Gastrocnemius medialis (tissue), 4 donors: Measurements from ENCODE around the gene ATP6V0E1. TPM values are rescaled to one million over a fixed set of nuclear protein-coding genes. Genes with fewer than 3 reads are reported as not detected.
A peak's percentile ranks its signal among the peaks of the same experiment; 100 is the strongest.

Source experiments
- ATAC-seq, 2 donors: fragments of 150-250 bp; one replicate each; pipeline ENCODE4 v1.9.1; 2016
- DNase-seq, 2 donors: peaks; one replicate each; pipeline ENCODE4 v3.0.0-alpha.2; 2019
- H3K27ac ChIP-seq, 4 donors: fragments of 200-600 bp; sonication (generic); 1 replicate in 1 of 4; 2 replicates in 3 of 4; pipeline ENCODE4 v1.5.1; 2016 to 2018; ENCODE audit warnings: mild to moderate bottlenecking in 2 of 4, moderate library complexity in 1 of 4
- H3K27me3 ChIP-seq, 3 donors: fragments of 200-600 bp; sonication (generic) in 2 of 3; 1 replicate in 1 of 3; 2 replicates in 2 of 3; pipeline versions ENCODE4 v1.5.1 to v1.6.0; 2016 to 2019; ENCODE audit warnings: mild to moderate bottlenecking in 1 of 3, moderate library complexity in 1 of 3
- H3K36me3 ChIP-seq, 2 donors: fragments of 200-600 bp; sonication (generic) in 1 of 2; one replicate each; pipeline ENCODE4 v1.5.1; 2017 to 2018
- H3K4me1 ChIP-seq, 2 donors: fragments of 200-600 bp; sonication (generic) in 1 of 2; one replicate each; pipeline ENCODE4 v1.5.1; 2016 to 2017; ENCODE audit warnings: mild to moderate bottlenecking in 2 of 2
- H3K4me3 ChIP-seq, 4 donors: fragments of 200-600 bp; sonication (generic) in 3 of 4; 1 replicate in 1 of 4; 2 replicates in 3 of 4; pipeline ENCODE4 v1.5.1; 2016 to 2019; ENCODE audit warnings: mild to moderate bottlenecking in 2 of 4
- H3K9me3 ChIP-seq, 3 donors: fragments of 200-600 bp; sonication (generic) in 2 of 3; 1 replicate in 1 of 3; 2 replicates in 2 of 3; pipeline ENCODE4 v1.5.1; 2016 to 2019
- CTCF ChIP-seq, 5 experiments: fragments of 450-650 bp in 3 of 5; fragments of 200-600 bp in 2 of 5; sonication (generic) in 2 of 5; IDR thresholded peaks in 4 of 5; conservative IDR thresholded peaks in 1 of 5; 1 replicate in 4 of 5; 2 replicates in 1 of 5; pipeline ENCODE4 v1.5.1; 2016 to 2019; ENCODE audit warnings: antibody characterized with exemption in 5 of 5, mild to moderate bottlenecking in 3 of 5, moderate library complexity in 3 of 5
- POLR2A ChIP-seq, 2 donors: fragments of 450-650 bp; IDR thresholded peaks; one replicate each; pipeline ENCODE4 v1.6.1; 2017; ENCODE audit warnings: antibody characterized with exemption in 2 of 2, mild to moderate bottlenecking in 2 of 2, moderate library complexity in 2 of 2
- in situ Hi-C, 4 donors: fragments of 200-750 bp; cut with MboI; loops; one replicate each; pipeline versions ENCODE4 v1.15.0 to v1.8.0; 2017; ENCODE audit warnings: low sequenced_read_pairs in 4 of 4
- intact Hi-C: fragments of 100-400 bp; cut with DNase I; formaldehyde crosslinking; loops from one replicate; pipeline ENCODE4 v1.15.1; 2023; ENCODE audit warnings: low total_unique reads
- total RNA-seq, 4 donors: library from RNA; depleted of rRNA; stranded (reverse); fragments of >200 nt; gene quantifications; one replicate each; pipeline versions ENCODE4 v1.1.0 to v1.2.3, GENCODE V29; 2016

The ATP6V0E1 gene
- total RNA-seq: 100 to 1,000 TPM; 101 to 183 (median 164) TPM

- peak; percentile 98 for TF ChIP-seq POLR2A (IDR thresholded peaks at IDR 0.05)
- TF ChIP-seq CTCF (IDR thresholded peaks at IDR 0.05 in 4 of 5, conservative IDR thresholded peaks at IDR 0.05 in 1 of 5): no peak
- peak; percentile 92 for ATAC-seq
- DNase-seq: peak; percentile 96
- intact Hi-C loops: loop anchor here (1.0 to 2.0 kb wide), 4 partner anchors 19 to 161 kb away; partner anchors contain the start of genes BNIP1, CREBRF and RPL26L1
- Histone ChIP-seq H3K4me3 (peak within 1 kb of the TSS; percentile 79 to 91 (median 82)), H3K4me1 (peaks cover 8 to 23% of the 10 kb centered on the region in 2 donors), H3K27ac (peak within 1 kb of the TSS; percentile 95 to 98 (median 96)), H3K27me3 (no peaks in the 10 kb centered on the region), H3K36me3 (peaks cover 0 to 29% of the 10 kb centered on the region in 2 donors), H3K9me3 (no peaks in the 10 kb centered on the region)
- in situ Hi-C loops: loop anchor here (5.0 to 25.0 kb wide), 4 partner anchors 71 to 161 kb away; partner anchors contain the start of genes BNIP1 (in 4 of the 4) and CREBRF (in 3 of the 4)
Observed at GRCh38 chr5:172983542-172984243, at the start of gene ATP6V0E1. Gene ATP6V0E1 (plus strand): TSS chr5:172983771. CDS start chr5:172983861, 90 bp downstream.

GRCh38 chr5:172935096-172935495 lies 48.5 kb upstream of the ATP6V0E1 start:
- H3K27me3 ChIP-seq: no peaks in the 10 kb centered on the region
- ATAC-seq (no peak), DNase-seq (no peak)
- H3K4me3 ChIP-seq: no peak overlapping the region
- no peaks in the 10 kb centered on the region for H3K9me3 ChIP-seq
- TF ChIP-seq POLR2A (IDR thresholded peaks at IDR 0.05) (no peak), CTCF (IDR thresholded peaks at IDR 0.05 in 4 of 5, conservative IDR thresholded peaks at IDR 0.05 in 1 of 5) (no peak)
- intact Hi-C loops: loop anchor here (10.0 kb wide), 1 partner anchor 470 kb away; no protein-coding TSS in a partner anchor
- peaks cover 10 to 12% of the 10 kb centered on the region in 2 donors for H3K4me1 ChIP-seq
- no peak overlapping the region for H3K27ac ChIP-seq
- in situ Hi-C loops: loop anchor here in 2 of 4 donors (25.0 kb wide), 1 partner anchor 473 kb away; the partner anchor contains the start of gene SH3PXD2B (in 2 of the 2)
- peaks cover 0 to 29% of the 10 kb centered on the region in 2 donors for H3K36me3 ChIP-seq

- no peaks in the 10 kb centered on the region for H3K27me3 ChIP-seq
- peaks cover 4 to 7% of the 10 kb centered on the region in 2 donors for H3K4me1 ChIP-seq
- no peaks in the 10 kb centered on the region for H3K9me3 ChIP-seq
- in situ Hi-C loops: loop anchor here in 2 of 4 donors (25.0 kb wide), 1 partner anchor 474 kb away; the partner anchor contains the start of gene SH3PXD2B (in 2 of the 2)
- ATAC-seq (no peak), DNase-seq (no peak)
- intact Hi-C loops: loop anchor here (10.0 kb wide), 1 partner anchor 472 kb away; no protein-coding TSS in a partner anchor
- peaks cover 0 to 29% of the 10 kb centered on the region in 2 donors for H3K36me3 ChIP-seq
- no peak overlapping the region for H3K27ac ChIP-seq
- no peak for TF ChIP-seq POLR2A (IDR thresholded peaks at IDR 0.05)
- TF ChIP-seq CTCF (IDR thresholded peaks at IDR 0.05 in 4 of 5, conservative IDR thresholded peaks at IDR 0.05 in 1 of 5): no peak
- H3K4me3 ChIP-seq: no peak overlapping the region
Observed at GRCh38 chr5:172936401-172936800, 47.2 kb upstream of the ATP6V0E1 start.

GRCh38 chr5:172939071-172939470 lies 44.5 kb upstream of the ATP6V0E1 start:
- H3K4me1 ChIP-seq: no peaks in the 10 kb centered on the region
- TF ChIP-seq POLR2A (IDR thresholded peaks at IDR 0.05) (no peak), CTCF (IDR thresholded peaks at IDR 0.05 in 4 of 5, conservative IDR thresholded peaks at IDR 0.05 in 1 of 5) (peak in 4 of 5 experiments; percentile 20 to 41 (median 25))
- no peaks in the 10 kb centered on the region for H3K9me3 ChIP-seq
- intact Hi-C loops (loop anchor here (10.0 kb wide), 1 partner anchor 474 kb away; no protein-coding TSS in a partner anchor), in situ Hi-C loops (loop anchor here in 2 of 4 donors (25.0 kb wide), 1 partner anchor 477 kb away; the partner anchor contains the start of gene SH3PXD2B (in 2 of the 2))
- no peak overlapping the region for H3K4me3 ChIP-seq
- DNase-seq (no peak), ATAC-seq (no peak)
- H3K36me3 ChIP-seq: peaks cover 0 to 26% of the 10 kb centered on the region in 2 donors
- no peaks in the 10 kb centered on the region for H3K27me3 ChIP-seq
- no peak overlapping the region for H3K27ac ChIP-seq
